KMS-11 (cell line): ENCODE measurements around the gene HMGN1.

ENCODE experiments used
- H2AFZ ChIP-seq: fragments of 200-600 bp; sonication (generic); 2 replicates; pipeline ENCODE4 v1.6.1; 2016; ENCODE audit warnings: antibody characterized with exemption, mixed run types, low read depth
- H3K27ac ChIP-seq: fragments of 200-600 bp; sonication (generic); 2 replicates; pipeline ENCODE4 v1.6.1; 2016; ENCODE audit warnings: mild to moderate bottlenecking, mixed run types
- H3K27me3 ChIP-seq: fragments of 200-600 bp; sonication (generic); 2 replicates; pipeline ENCODE4 v1.6.1; 2017; ENCODE audit warnings: mild to moderate bottlenecking, low read depth, mixed run types, moderate library complexity; ENCODE audit not compliant: insufficient read depth
- H3K36me3 ChIP-seq: fragments of 200-600 bp; sonication (generic); 2 replicates; pipeline ENCODE4 v1.6.1; 2017; ENCODE audit warnings: mild to moderate bottlenecking, mixed run types; ENCODE audit not compliant: insufficient read depth
- H3K4me1 ChIP-seq: fragments of 200-600 bp; sonication (generic); 2 replicates; pipeline ENCODE4 v1.6.1; 2016; ENCODE audit warnings: mild to moderate bottlenecking, low read depth, mixed run types; ENCODE audit not compliant: poor library complexity, severe bottlenecking
- H3K4me2 ChIP-seq: fragments of 200-600 bp; sonication (generic); 2 replicates; pipeline ENCODE4 v1.7.0; 2016; ENCODE audit warnings: mild to moderate bottlenecking, mixed run types
- H3K4me3 ChIP-seq: fragments of 200-600 bp; sonication (generic); IDR thresholded peaks from 2 replicates; pipeline ENCODE4 v1.6.1; 2017; ENCODE audit warnings: low read depth, low read length, mixed read lengths; ENCODE audit not compliant: insufficient read depth
- H3K79me2 ChIP-seq: fragments of 200-600 bp; sonication (generic); 2 replicates; pipeline ENCODE4 v1.6.1; 2016; ENCODE audit warnings: low read depth, mixed run types; ENCODE audit not compliant: insufficient read depth
- H3K9ac ChIP-seq: fragments of 200-600 bp; sonication (generic); 2 replicates; pipeline ENCODE4 v1.6.1; 2016; ENCODE audit warnings: mild to moderate bottlenecking, mixed run types
- H4K20me1 ChIP-seq: fragments of 200-600 bp; sonication (generic); 2 replicates; pipeline ENCODE4 v1.6.1; 2016; ENCODE audit warnings: mild to moderate bottlenecking, mixed run types; ENCODE audit not compliant: insufficient read depth
- CTCF ChIP-seq: fragments of 200-600 bp; sonication (generic); conservative IDR thresholded peaks from 2 replicates; pipeline ENCODE4 v1.6.1; 2017; ENCODE audit warnings: low read depth, mild to moderate bottlenecking, antibody characterized with exemption, low read length, moderate library complexity, mixed read lengths

Gene HMGN1

GRCh38 chr21:39326607-39327307 lies 22.1 kb downstream of the HMGN1 start:
- no peak overlapping the region for H3K4me3 ChIP-seq
- no peak overlapping the region for H3K27ac ChIP-seq
- H3K4me1 ChIP-seq: no peaks in the 10 kb centered on the region
- no peak for TF ChIP-seq CTCF
- H3K36me3 ChIP-seq: no peaks in the 10 kb centered on the region
- H3K4me2 ChIP-seq: no peak overlapping the region
- no peaks in the 10 kb centered on the region for H3K79me2 ChIP-seq
- no peak overlapping the region for H3K9ac ChIP-seq
- no peaks in the 10 kb centered on the region for H3K27me3 ChIP-seq
- no peak overlapping the region for H2AFZ ChIP-seq
- H4K20me1 ChIP-seq: no peaks in the 10 kb centered on the region

- Histone ChIP-seq H3K4me3 (no peak overlapping the region), H3K27me3 (no peaks in the 10 kb centered on the region), H3K79me2 (no peaks in the 10 kb centered on the region), H3K27ac (no peak overlapping the region), H3K4me2 (no peak overlapping the region), H3K9ac (no peak overlapping the region), H2AFZ (no peak overlapping the region), H3K36me3 (no peaks in the 10 kb centered on the region), H3K4me1 (no peaks in the 10 kb centered on the region), H4K20me1 (no peaks in the 10 kb centered on the region)
- TF ChIP-seq CTCF: no peak
Observed at GRCh38 chr21:39325458-39325857, 23.4 kb downstream of the HMGN1 start.

- Histone ChIP-seq H3K4me2 (no peak overlapping the region), H3K4me3 (no peak overlapping the region), H3K79me2 (no peaks in the 10 kb centered on the region), H3K36me3 (no peaks in the 10 kb centered on the region), H3K27me3 (no peaks in the 10 kb centered on the region), H2AFZ (no peak overlapping the region), H3K27ac (no peak overlapping the region), H4K20me1 (no peaks in the 10 kb centered on the region), H3K9ac (no peak overlapping the region), H3K4me1 (peaks cover 8% of the 10 kb centered on the region)
- no peak for TF ChIP-seq CTCF
Observed at GRCh38 chr21:39321424-39321823, 27.5 kb downstream of the HMGN1 start.

- Histone ChIP-seq H2AFZ (no peak overlapping the region), H3K36me3 (no peaks in the 10 kb centered on the region), H3K79me2 (peaks cover 3% of the 10 kb centered on the region; the same call in 1 of the 2 replicates), H3K4me2 (no peak overlapping the region), H3K27ac (no peak overlapping the region), H4K20me1 (no peaks in the 10 kb centered on the region), H3K4me3 (no peak overlapping the region), H3K27me3 (no peaks in the 10 kb centered on the region), H3K4me1 (peaks cover 23% of the 10 kb centered on the region), H3K9ac (no peak overlapping the region)
- TF ChIP-seq CTCF: no peak
Observed at GRCh38 chr21:39319814-39320332, 29.0 kb downstream of the HMGN1 start.
